ENCODE measurements around the gene ROR2.
"Not testable (repeated sequence)": the region's sequence is repeated elsewhere in the genome, so short reads cannot be mapped to it uniquely, and the experiment has no call there.

ROR2 gene

GRCh38 chr9:91536211-91536691 lies 413.8 kb downstream of the ROR2 start:
- H3K36me3 ChIP-seq (ENCODE audit: control insufficient read depth, insufficient read depth, low read length) = no peaks in the 10 kb centered on the region
- no peaks in the 10 kb centered on the region for H3K27me3 ChIP-seq (ENCODE audit: control insufficient read depth, insufficient read depth, low read length)
- H3K4me1 ChIP-seq (ENCODE audit: control insufficient read depth, insufficient read depth, low read length) = peaks cover 6% of the 10 kb centered on the region
- no peak overlapping the region for H3K4me3 ChIP-seq (ENCODE audit: low read length)
- no peak overlapping the region for H3K9ac ChIP-seq (ENCODE audit: low read length)
- no peaks in the 10 kb centered on the region for H3K9me3 ChIP-seq (ENCODE audit: control insufficient read depth, low read length)

GRCh38 chr9:91534374-91534773 lies 415.7 kb downstream of the ROR2 start:
- H3K4me1 ChIP-seq (ENCODE audit: control insufficient read depth, insufficient read depth, low read length) = peaks cover 6% of the 10 kb centered on the region
- no peaks in the 10 kb centered on the region for H3K27me3 ChIP-seq (ENCODE audit: control insufficient read depth, insufficient read depth, low read length)
- no peaks in the 10 kb centered on the region for H3K9me3 ChIP-seq (ENCODE audit: control insufficient read depth, low read length)
- H3K4me3 ChIP-seq (ENCODE audit: low read length) = no peak overlapping the region
- H3K36me3 ChIP-seq (ENCODE audit: control insufficient read depth, insufficient read depth, low read length) = no peaks in the 10 kb centered on the region
- no peak overlapping the region for H3K9ac ChIP-seq (ENCODE audit: low read length)

GRCh38 chr9:91533382-91533781 lies 416.6 kb downstream of the ROR2 start:
- no peaks in the 10 kb centered on the region for H3K36me3 ChIP-seq (ENCODE audit: control insufficient read depth, insufficient read depth, low read length)
- no peak overlapping the region for H3K9ac ChIP-seq (ENCODE audit: low read length)
- no peaks in the 10 kb centered on the region for H3K9me3 ChIP-seq (ENCODE audit: control insufficient read depth, low read length)
- H3K4me1 ChIP-seq (ENCODE audit: control insufficient read depth, insufficient read depth, low read length) = peaks cover 6% of the 10 kb centered on the region
- H3K4me3 ChIP-seq (ENCODE audit: low read length) = no peak overlapping the region
- no peaks in the 10 kb centered on the region for H3K27me3 ChIP-seq (ENCODE audit: control insufficient read depth, insufficient read depth, low read length)

GRCh38 chr9:91532325-91532724 lies 417.7 kb downstream of the ROR2 start:
- no peaks in the 10 kb centered on the region for H3K36me3 ChIP-seq (ENCODE audit: control insufficient read depth, insufficient read depth, low read length)
- no peak overlapping the region for H3K9ac ChIP-seq (ENCODE audit: low read length)
- no peaks in the 10 kb centered on the region for H3K27me3 ChIP-seq (ENCODE audit: control insufficient read depth, insufficient read depth, low read length)
- H3K4me3 ChIP-seq (ENCODE audit: low read length) = no peak overlapping the region
- H3K4me1 ChIP-seq (ENCODE audit: control insufficient read depth, insufficient read depth, low read length) = peaks cover 6% of the 10 kb centered on the region
- no peaks in the 10 kb centered on the region for H3K9me3 ChIP-seq (ENCODE audit: control insufficient read depth, low read length)

GRCh38 chr9:91530829-91531228 lies 419.2 kb downstream of the ROR2 start:
- Histone ChIP-seq H3K4me1 (ENCODE audit: control insufficient read depth, insufficient read depth, low read length) (no peaks in the 10 kb centered on the region), H3K27me3 (ENCODE audit: control insufficient read depth, insufficient read depth, low read length) (no peaks in the 10 kb centered on the region), H3K4me3 (ENCODE audit: low read length) (no peak overlapping the region), H3K9ac (ENCODE audit: low read length) (no peak overlapping the region), H3K36me3 (ENCODE audit: control insufficient read depth, insufficient read depth, low read length) (no peaks in the 10 kb centered on the region), H3K9me3 (ENCODE audit: control insufficient read depth, low read length) (no peaks in the 10 kb centered on the region)

GRCh38 chr9:91522481-91522880 lies 427.5 kb downstream of the ROR2 start:
- Histone ChIP-seq H3K36me3 (ENCODE audit: control insufficient read depth, insufficient read depth, low read length) (no peaks in the 10 kb centered on the region), H3K4me3 (ENCODE audit: low read length) (no peak overlapping the region), H3K9me3 (ENCODE audit: control insufficient read depth, low read length) (no peaks in the 10 kb centered on the region), H3K27me3 (ENCODE audit: control insufficient read depth, insufficient read depth, low read length) (no peaks in the 10 kb centered on the region), H3K4me1 (ENCODE audit: control insufficient read depth, insufficient read depth, low read length) (no peaks in the 10 kb centered on the region), H3K9ac (ENCODE audit: low read length) (no peak overlapping the region)

- Histone ChIP-seq H3K9ac (ENCODE audit: low read length) (no peak overlapping the region), H3K4me3 (ENCODE audit: low read length) (no peak overlapping the region), H3K27me3 (ENCODE audit: control insufficient read depth, insufficient read depth, low read length) (no peaks in the 10 kb centered on the region), H3K9me3 (ENCODE audit: control insufficient read depth, low read length) (no peaks in the 10 kb centered on the region), H3K36me3 (ENCODE audit: control insufficient read depth, insufficient read depth, low read length) (no peaks in the 10 kb centered on the region), H3K4me1 (ENCODE audit: control insufficient read depth, insufficient read depth, low read length) (no peaks in the 10 kb centered on the region)
These were observed 430.3 kb downstream of the ROR2 start for GRCh38 chr9:91519520-91520277.

GRCh38 chr9:91518462-91518861 lies 431.6 kb downstream of the ROR2 start:
- H3K4me1 ChIP-seq (ENCODE audit: control insufficient read depth, insufficient read depth, low read length) = no peaks in the 10 kb centered on the region
- H3K36me3 ChIP-seq (ENCODE audit: control insufficient read depth, insufficient read depth, low read length) = no peaks in the 10 kb centered on the region
- H3K4me3 ChIP-seq (ENCODE audit: low read length) = no peak overlapping the region
- no peak overlapping the region for H3K9ac ChIP-seq (ENCODE audit: low read length)
- no peaks in the 10 kb centered on the region for H3K27me3 ChIP-seq (ENCODE audit: control insufficient read depth, insufficient read depth, low read length)
- no peaks in the 10 kb centered on the region for H3K9me3 ChIP-seq (ENCODE audit: control insufficient read depth, low read length)

- Histone ChIP-seq H3K27me3 (ENCODE audit: control insufficient read depth, insufficient read depth, low read length) (no peaks in the 10 kb centered on the region), H3K4me3 (ENCODE audit: low read length) (no peak overlapping the region), H3K9me3 (ENCODE audit: control insufficient read depth, low read length) (no peaks in the 10 kb centered on the region), H3K36me3 (ENCODE audit: control insufficient read depth, insufficient read depth, low read length) (no peaks in the 10 kb centered on the region), H3K4me1 (ENCODE audit: control insufficient read depth, insufficient read depth, low read length) (no peaks in the 10 kb centered on the region), H3K9ac (ENCODE audit: low read length) (no peak overlapping the region)
These were observed 432.2 kb downstream of the ROR2 start for GRCh38 chr9:91517801-91518200.

- H3K9ac ChIP-seq (ENCODE audit: low read length); H3K36me3 ChIP-seq (ENCODE audit: control insufficient read depth, insufficient read depth, low read length); H3K27me3 ChIP-seq (ENCODE audit: control insufficient read depth, insufficient read depth, low read length); H3K9me3 ChIP-seq (ENCODE audit: control insufficient read depth, low read length); H3K4me3 ChIP-seq (ENCODE audit: low read length); H3K4me1 ChIP-seq (ENCODE audit: control insufficient read depth, insufficient read depth, low read length): not testable (repeated sequence)
These were observed 432.7 kb downstream of the ROR2 start for GRCh38 chr9:91517332-91517731.

- Histone ChIP-seq H3K4me3 (ENCODE audit: low read length) (no peak overlapping the region), H3K27me3 (ENCODE audit: control insufficient read depth, insufficient read depth, low read length) (no peaks in the 10 kb centered on the region), H3K4me1 (ENCODE audit: control insufficient read depth, insufficient read depth, low read length) (no peaks in the 10 kb centered on the region), H3K9me3 (ENCODE audit: control insufficient read depth, low read length) (no peaks in the 10 kb centered on the region), H3K9ac (ENCODE audit: low read length) (no peak overlapping the region), H3K36me3 (ENCODE audit: control insufficient read depth, insufficient read depth, low read length) (no peaks in the 10 kb centered on the region)
These were observed 433.3 kb downstream of the ROR2 start for GRCh38 chr9:91516777-91517176.

GRCh38 chr9:91516081-91516480 lies 433.9 kb downstream of the ROR2 start:
- no peaks in the 10 kb centered on the region for H3K36me3 ChIP-seq (ENCODE audit: control insufficient read depth, insufficient read depth, low read length)
- no peaks in the 10 kb centered on the region for H3K9me3 ChIP-seq (ENCODE audit: control insufficient read depth, low read length)
- no peak overlapping the region for H3K9ac ChIP-seq (ENCODE audit: low read length)
- H3K4me1 ChIP-seq (ENCODE audit: control insufficient read depth, insufficient read depth, low read length) = no peaks in the 10 kb centered on the region
- H3K4me3 ChIP-seq (ENCODE audit: low read length) = no peak overlapping the region
- H3K27me3 ChIP-seq (ENCODE audit: control insufficient read depth, insufficient read depth, low read length) = no peaks in the 10 kb centered on the region
